ENCODE data around the gene OTUD7B. TPM values are rescaled to one million over a fixed set of nuclear protein-coding genes. Genes with fewer than 3 reads are reported as not detected.
"Not testable (repeated sequence)": the region's sequence is repeated elsewhere in the genome, so short reads cannot be mapped to it uniquely, and the experiment has no call there.

Gene OTUD7B
- total and polyA plus RNA-seq, 2 donors (not counting 1 experiment from before 2014, with no cell fraction given) = 0.40 to 3.3 TPM

DNA sequence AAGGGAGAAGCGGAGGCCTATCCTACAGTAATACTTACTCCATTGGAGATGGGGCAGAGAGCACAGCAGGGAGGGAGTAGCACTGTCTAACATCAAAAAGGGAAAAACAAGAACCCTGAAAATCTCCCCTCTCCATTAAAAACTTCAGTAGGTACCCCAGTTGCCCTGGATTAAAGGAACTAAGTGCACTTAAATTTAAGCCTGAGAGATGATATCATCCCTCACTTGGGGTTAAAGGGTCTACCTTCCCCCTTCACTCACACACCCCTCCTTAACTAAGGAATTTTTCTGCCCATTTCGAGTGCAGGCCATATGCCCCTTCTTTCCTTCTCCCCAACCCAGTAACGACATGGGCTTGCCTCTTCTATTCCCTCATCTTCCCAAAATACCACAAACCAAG, 70.1 kb downstream of the OTUD7B start:
- Histone ChIP-seq H2AFZ (ENCODE audit: insufficient read depth, low read depth, low read length, poor library complexity, severe bottlenecking) (no peak overlapping the region), H3K27me3 (replicated peaks in 1 of 4; ENCODE audit: control extremely low read depth in 1 of 4, control insufficient read depth in 3 of 4, insufficient read depth in 4 of 4, low read length in 3 of 4) (peaks cover 0 to 9% (median 0%) of the 10 kb centered on the region in 4 experiments), H3K9ac (ENCODE audit: low read length) (no peak overlapping the region), H3K27ac (ENCODE audit: low read length in 2 of 2) (no peak overlapping the region), H4K20me1 (ENCODE audit: control insufficient read depth, insufficient read depth, low read length, poor library complexity, severe bottlenecking) (no peaks in the 10 kb centered on the region), H3K36me3 (replicated peaks in 1 of 2; ENCODE audit: control extremely low read depth in 1 of 2, control insufficient read depth in 1 of 2, extremely low read depth in 1 of 2, insufficient read depth in 2 of 2, low read length in 1 of 2) (no peaks in the 10 kb centered on the region), H3K79me2 (ENCODE audit: control insufficient read depth, insufficient read depth, low read length) (no peaks in the 10 kb centered on the region), H3K4me1 (ENCODE audit: control insufficient read depth in 2 of 2, insufficient read depth in 2 of 2, low read length in 2 of 2) (no peaks in the 10 kb centered on the region), H3K4me3 (ENCODE audit: control extremely low read depth in 1 of 5, extremely low read depth in 1 of 5, insufficient read depth in 1 of 5, low read depth in 2 of 5, low read length in 4 of 5) (no peak overlapping the region), H3K4me2 (replicated peaks; ENCODE audit: low read depth, low read length, poor library complexity, severe bottlenecking) (no peak overlapping the region), H3K9me3 (ENCODE audit: control extremely low read depth in 1 of 3, control insufficient read depth in 2 of 3, insufficient read depth in 1 of 3, low read length in 2 of 3) (no peaks in the 10 kb centered on the region)
- Mint-ChIP-seq H3K27ac (no peak overlapping the region), H3K4me3 (no peak overlapping the region), H3K4me1 (no peaks in the 10 kb centered on the region), H3K27me3 (peaks cover 11% of the 10 kb centered on the region), H3K9me3 (ENCODE audit: insufficient read depth) (no peaks in the 10 kb centered on the region)
- no peak for DNase-seq
- ChIA-PET CTCF (interaction anchor here (1.1 kb wide), 1 partner anchor 225 kb away, joined by 3 read pairs; no protein-coding TSS in a partner anchor), POLR2A (interaction anchor here (0.7 kb wide), 1 partner anchor 15 kb away, joined by 4 read pairs; no protein-coding TSS in a partner anchor)
- WGBS (ENCODE audit: insufficient coverage) = 100% methylated on average over 1 of the region's 3 CpGs
- ATAC-seq (ENCODE audit: low read depth) = no peak
- intact Hi-C loops (cut with micrococcal nuclease) = no loop called here
- no peak for TF ChIP-seq CTCF (IDR thresholded peaks at IDR 0.05)
- TF ChIP-seq EZH2 (IDR thresholded peaks at IDR 0.05; ENCODE audit: borderline replicate concordance, insufficient read depth, low read depth, low read length, poor library complexity, severe bottlenecking) = no peak

- H3K79me2 ChIP-seq (ENCODE audit: control insufficient read depth, insufficient read depth, low read length); H3K4me3 Mint-ChIP-seq; H3K9ac ChIP-seq (ENCODE audit: low read length); H3K9me3 Mint-ChIP-seq (ENCODE audit: insufficient read depth); H2AFZ ChIP-seq (ENCODE audit: insufficient read depth, low read depth, low read length, poor library complexity, severe bottlenecking); intact Hi-C loops (cut with micrococcal nuclease); CTCF ChIA-PET; H3K9me3 ChIP-seq (ENCODE audit: control extremely low read depth in 1 of 3, control insufficient read depth in 2 of 3, insufficient read depth in 1 of 3, low read length in 2 of 3); ATAC-seq (ENCODE audit: low read depth); DNase-seq; H4K20me1 ChIP-seq (ENCODE audit: control insufficient read depth, insufficient read depth, low read length, poor library complexity, severe bottlenecking); H3K4me1 Mint-ChIP-seq; H3K36me3 ChIP-seq (replicated peaks in 1 of 2; ENCODE audit: control extremely low read depth in 1 of 2, control insufficient read depth in 1 of 2, extremely low read depth in 1 of 2, insufficient read depth in 2 of 2, low read length in 1 of 2); H3K4me3 ChIP-seq (ENCODE audit: control extremely low read depth in 1 of 5, extremely low read depth in 1 of 5, insufficient read depth in 1 of 5, low read depth in 2 of 5, low read length in 4 of 5); H3K4me2 ChIP-seq (replicated peaks; ENCODE audit: low read depth, low read length, poor library complexity, severe bottlenecking); H3K27ac Mint-ChIP-seq; H3K27ac ChIP-seq (ENCODE audit: low read length in 2 of 2); H3K4me1 ChIP-seq (ENCODE audit: control insufficient read depth in 2 of 2, insufficient read depth in 2 of 2, low read length in 2 of 2): not testable (repeated sequence)
- H3K27me3 ChIP-seq (replicated peaks in 1 of 4; ENCODE audit: control extremely low read depth in 1 of 4, control insufficient read depth in 3 of 4, insufficient read depth in 4 of 4, low read length in 3 of 4) = peaks cover 0 to 24% (median 2%) of the 10 kb centered on the region in 4 experiments
- POLR2A ChIA-PET = interaction anchor here (0.7 kb wide), 1 partner anchor 22 kb away, joined by 4 read pairs; no protein-coding TSS in a partner anchor
- WGBS (ENCODE audit: insufficient coverage) = 100% methylated on average over 2 of the region's 13 CpGs
- H3K27me3 Mint-ChIP-seq = peaks cover 24% of the 10 kb centered on the region
These were observed 71.9 kb downstream of the OTUD7B start for GRCh38 chr1:149938668-149939003.

Measured in B cell (primary cell).